Measurements from ENCODE around the gene EDNRA.
A peak's percentile ranks its signal among the peaks of the same experiment; 100 is the strongest.

EDNRA gene

GRCh38 chr4:147482281-147482680 is 1.4 kb downstream of the EDNRA start:
- H3K4me3 ChIP-seq (ENCODE audit: low read length): no peak overlapping the region
- TF ChIP-seq, protein P1, sequence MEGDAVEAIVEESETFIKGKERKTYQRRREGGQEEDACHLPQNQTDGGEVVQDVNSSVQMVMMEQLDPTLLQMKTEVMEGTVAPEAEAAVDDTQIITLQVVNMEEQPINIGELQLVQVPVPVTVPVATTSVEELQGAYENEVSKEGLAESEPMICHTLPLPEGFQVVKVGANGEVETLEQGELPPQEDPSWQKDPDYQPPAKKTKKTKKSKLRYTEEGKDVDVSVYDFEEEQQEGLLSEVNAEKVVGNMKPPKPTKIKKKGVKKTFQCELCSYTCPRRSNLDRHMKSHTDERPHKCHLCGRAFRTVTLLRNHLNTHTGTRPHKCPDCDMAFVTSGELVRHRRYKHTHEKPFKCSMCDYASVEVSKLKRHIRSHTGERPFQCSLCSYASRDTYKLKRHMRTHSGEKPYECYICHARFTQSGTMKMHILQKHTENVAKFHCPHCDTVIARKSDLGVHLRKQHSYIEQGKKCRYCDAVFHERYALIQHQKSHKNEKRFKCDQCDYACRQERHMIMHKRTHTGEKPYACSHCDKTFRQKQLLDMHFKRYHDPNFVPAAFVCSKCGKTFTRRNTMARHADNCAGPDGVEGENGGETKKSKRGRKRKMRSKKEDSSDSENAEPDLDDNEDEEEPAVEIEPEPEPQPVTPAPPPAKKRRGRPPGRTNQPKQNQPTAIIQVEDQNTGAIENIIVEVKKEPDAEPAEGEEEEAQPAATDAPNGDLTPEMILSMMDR (conservative IDR thresholded peaks at IDR 0.05; ENCODE audit: low read depth, low read length): no peak
- no peak for DNase-seq (ENCODE audit: low read depth)

- no peak for DNase-seq (ENCODE audit: low read depth)
- TF ChIP-seq, protein P1 (conservative IDR thresholded peaks at IDR 0.05; ENCODE audit: low read depth, low read length): no peak
- H3K4me3 ChIP-seq (ENCODE audit: low read length): no peak overlapping the region
Observed at GRCh38 chr4:147485167-147485566, 4.3 kb downstream of the EDNRA start.

- H3K4me3 ChIP-seq (ENCODE audit: low read length): no peak overlapping the region
- no peak for DNase-seq (ENCODE audit: low read depth)
- TF ChIP-seq, protein P1 (conservative IDR thresholded peaks at IDR 0.05; ENCODE audit: low read depth, low read length): no peak
Observed at GRCh38 chr4:147487616-147488015, 6.7 kb downstream of the EDNRA start.

DNA sequence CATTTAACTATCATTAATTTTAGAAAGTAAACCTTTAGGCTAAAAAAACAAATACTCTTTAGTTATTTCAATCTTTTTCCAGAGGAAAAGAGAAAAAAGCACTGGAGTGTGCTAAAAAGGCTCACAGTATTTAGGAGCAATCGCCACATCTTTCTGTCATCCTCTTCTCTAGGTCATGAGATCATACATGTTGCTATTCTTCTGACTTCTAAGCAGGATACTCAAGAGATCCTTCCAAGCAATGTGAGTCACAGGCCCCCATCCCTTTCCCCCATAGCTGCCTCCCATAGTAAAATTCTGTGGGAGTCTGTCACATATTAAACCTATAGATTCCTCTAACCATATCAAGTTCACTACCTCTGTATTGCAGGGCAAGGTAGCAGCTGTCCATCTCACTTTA is 7.7 kb downstream of the EDNRA start:
- H3K4me3 ChIP-seq (ENCODE audit: low read length): no peak overlapping the region
- no peak for DNase-seq (ENCODE audit: low read depth)
- TF ChIP-seq, protein P1 (conservative IDR thresholded peaks at IDR 0.05; ENCODE audit: low read depth, low read length): no peak

GRCh38 chr4:147491086-147491485 is 10.2 kb downstream of the EDNRA start:
- TF ChIP-seq, protein P1 (conservative IDR thresholded peaks at IDR 0.05; ENCODE audit: low read depth, low read length): no peak
- no peak for DNase-seq (ENCODE audit: low read depth)
- H3K4me3 ChIP-seq (ENCODE audit: low read length): no peak overlapping the region

DNA sequence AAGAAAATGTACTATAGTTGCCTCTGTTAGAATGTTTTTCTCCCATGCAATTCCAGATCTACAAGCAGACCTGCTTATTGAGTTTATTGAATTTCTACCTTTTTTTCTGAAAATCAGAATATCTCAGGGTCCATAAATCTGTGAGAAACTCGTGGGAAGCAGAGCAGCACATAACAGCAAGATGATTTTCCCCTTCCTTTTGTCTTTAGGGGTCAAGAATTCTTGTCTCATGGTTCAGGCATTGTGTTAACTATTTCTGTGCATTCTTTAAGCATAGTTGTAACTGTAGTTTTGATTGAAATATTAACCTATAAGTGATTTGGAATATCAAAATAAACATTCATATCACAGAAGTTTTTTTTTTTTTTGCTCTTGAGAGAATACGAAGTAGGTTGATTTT is 11.4 kb downstream of the EDNRA start:
- no peak overlapping the region for H3K4me3 ChIP-seq (ENCODE audit: low read length)
- TF ChIP-seq, protein P1 (conservative IDR thresholded peaks at IDR 0.05; ENCODE audit: low read depth, low read length): no peak
- no peak for DNase-seq (ENCODE audit: low read depth)

DNA sequence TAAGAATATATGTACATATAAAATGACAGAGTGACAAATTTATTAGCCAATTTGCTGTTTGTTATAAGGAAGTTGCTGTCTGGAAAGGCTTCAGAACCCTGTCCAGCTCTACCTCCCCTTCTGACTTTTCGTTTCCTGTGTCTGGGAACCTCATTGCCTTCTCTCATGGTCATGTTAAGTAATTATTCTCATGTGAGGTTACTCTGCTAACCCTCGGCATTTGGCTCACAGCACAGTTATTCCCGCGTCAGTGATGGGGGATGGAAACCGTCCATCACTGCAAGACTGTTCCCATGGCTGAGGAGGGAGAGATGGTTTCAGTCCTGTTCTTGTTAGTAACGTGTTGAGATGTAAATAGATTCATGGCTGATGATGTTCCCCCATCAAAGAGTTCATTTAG is 11.9 kb downstream of the EDNRA start:
- DNase-seq (ENCODE audit: low read depth): peak; percentile 31
- no peak overlapping the region for H3K4me3 ChIP-seq (ENCODE audit: low read length)
- TF ChIP-seq, protein P1 (conservative IDR thresholded peaks at IDR 0.05; ENCODE audit: low read depth, low read length): no peak

Measured in retinal pigment epithelial cell (primary cell).